GM06990 (cell line): ENCODE measurements around the gene F2R.
A peak's percentile ranks its signal among the peaks of the same experiment; 100 is the strongest.

ENCODE experiments used
- DNase-seq: peaks from one replicate; pipeline ENCODE4 v3.0.0-alpha.2; 2011; ENCODE audit not compliant: insufficient read length; ENCODE audit errors: extremely low read depth
- H3K27me3 ChIP-seq: replicated peaks from 2 replicates; pipeline ENCODE4 v1.6.0; 2011; ENCODE audit warnings: low read length; ENCODE audit not compliant: control insufficient read depth, insufficient read depth
- H3K36me3 ChIP-seq: 2 replicates; pipeline ENCODE4 v1.5.1; 2011; ENCODE audit warnings: low read length; ENCODE audit not compliant: control insufficient read depth, insufficient read depth
- H3K4me3 ChIP-seq: replicated peaks from 2 replicates; pipeline ENCODE4 v1.5.1; 2011; ENCODE audit warnings: low read depth, mild to moderate bottlenecking, control low read depth, low read length
- TF ChIP-seq, protein P1 (sequence below): IDR thresholded peaks from 2 replicates; pipeline ENCODE4 v1.5.1; 2011; ENCODE audit warnings: low read length, control low read depth, mild to moderate bottlenecking, inconsistent platforms; ENCODE audit not compliant: insufficient read depth, poor library complexity, severe bottlenecking

Gene F2R

DNA sequence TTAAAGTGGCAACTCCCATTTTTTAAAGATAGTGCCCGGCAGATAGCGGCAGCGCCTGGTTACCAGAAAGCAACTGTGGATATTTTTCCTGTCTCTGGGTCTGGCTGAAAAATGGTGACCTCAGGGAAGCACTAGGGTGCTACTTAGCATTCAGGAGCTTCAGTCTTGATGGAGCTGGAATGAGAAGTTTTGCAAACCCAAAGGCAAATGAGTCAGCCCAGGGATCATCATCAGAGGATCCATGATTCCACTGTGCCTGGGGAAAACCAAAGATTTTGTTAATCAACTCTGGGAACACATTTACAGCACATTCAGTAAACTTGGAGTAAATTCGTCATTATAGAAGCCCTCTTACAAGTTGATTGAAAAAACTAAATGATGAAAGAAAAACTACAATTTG is 26.7 kb downstream of the F2R start:
- DNase-seq, result no peak
- Histone ChIP-seq H3K36me3 (no peaks in the 10 kb centered on the region), H3K27me3 (no peaks in the 10 kb centered on the region), H3K4me3 (no peak overlapping the region)
- TF ChIP-seq, protein P1, sequence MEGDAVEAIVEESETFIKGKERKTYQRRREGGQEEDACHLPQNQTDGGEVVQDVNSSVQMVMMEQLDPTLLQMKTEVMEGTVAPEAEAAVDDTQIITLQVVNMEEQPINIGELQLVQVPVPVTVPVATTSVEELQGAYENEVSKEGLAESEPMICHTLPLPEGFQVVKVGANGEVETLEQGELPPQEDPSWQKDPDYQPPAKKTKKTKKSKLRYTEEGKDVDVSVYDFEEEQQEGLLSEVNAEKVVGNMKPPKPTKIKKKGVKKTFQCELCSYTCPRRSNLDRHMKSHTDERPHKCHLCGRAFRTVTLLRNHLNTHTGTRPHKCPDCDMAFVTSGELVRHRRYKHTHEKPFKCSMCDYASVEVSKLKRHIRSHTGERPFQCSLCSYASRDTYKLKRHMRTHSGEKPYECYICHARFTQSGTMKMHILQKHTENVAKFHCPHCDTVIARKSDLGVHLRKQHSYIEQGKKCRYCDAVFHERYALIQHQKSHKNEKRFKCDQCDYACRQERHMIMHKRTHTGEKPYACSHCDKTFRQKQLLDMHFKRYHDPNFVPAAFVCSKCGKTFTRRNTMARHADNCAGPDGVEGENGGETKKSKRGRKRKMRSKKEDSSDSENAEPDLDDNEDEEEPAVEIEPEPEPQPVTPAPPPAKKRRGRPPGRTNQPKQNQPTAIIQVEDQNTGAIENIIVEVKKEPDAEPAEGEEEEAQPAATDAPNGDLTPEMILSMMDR, result no peak

DNA sequence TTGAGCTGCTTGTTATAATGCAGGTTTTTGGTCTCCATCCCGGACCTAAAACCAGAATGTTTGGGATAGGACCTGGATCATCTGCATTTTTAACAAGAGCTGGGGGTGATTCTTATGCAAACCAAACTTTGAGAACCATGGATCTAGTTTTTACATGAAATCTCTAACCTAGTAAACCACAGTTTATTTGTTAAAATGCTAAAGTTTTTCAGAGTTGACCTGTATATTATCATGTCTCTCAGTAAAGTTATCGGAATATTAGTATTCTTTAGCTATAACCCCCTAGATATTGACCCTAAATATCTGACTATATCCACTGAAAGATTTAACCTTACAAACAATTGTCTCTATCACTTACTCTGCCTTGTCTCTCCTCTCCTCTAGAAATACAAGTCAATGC is 28.7 kb downstream of the F2R start:
- TF ChIP-seq, protein P1, result no peak
- Histone ChIP-seq H3K4me3 (no peak overlapping the region), H3K27me3 (no peaks in the 10 kb centered on the region), H3K36me3 (no peaks in the 10 kb centered on the region)
- no peak for DNase-seq

GRCh38 chr5:76745670-76746069 is 29.7 kb downstream of the F2R start:
- no peaks in the 10 kb centered on the region for H3K36me3 ChIP-seq
- TF ChIP-seq, protein P1, result no peak
- no peak overlapping the region for H3K4me3 ChIP-seq
- no peak for DNase-seq
- H3K27me3 ChIP-seq, result no peaks in the 10 kb centered on the region

GRCh38 chr5:76746677-76747076 is 30.8 kb downstream of the F2R start:
- DNase-seq, result no peak
- Histone ChIP-seq H3K36me3 (no peaks in the 10 kb centered on the region), H3K4me3 (no peak overlapping the region), H3K27me3 (no peaks in the 10 kb centered on the region; the same call in 1 of the 2 replicates)
- TF ChIP-seq, protein P1, result peak; percentile 11

DNA sequence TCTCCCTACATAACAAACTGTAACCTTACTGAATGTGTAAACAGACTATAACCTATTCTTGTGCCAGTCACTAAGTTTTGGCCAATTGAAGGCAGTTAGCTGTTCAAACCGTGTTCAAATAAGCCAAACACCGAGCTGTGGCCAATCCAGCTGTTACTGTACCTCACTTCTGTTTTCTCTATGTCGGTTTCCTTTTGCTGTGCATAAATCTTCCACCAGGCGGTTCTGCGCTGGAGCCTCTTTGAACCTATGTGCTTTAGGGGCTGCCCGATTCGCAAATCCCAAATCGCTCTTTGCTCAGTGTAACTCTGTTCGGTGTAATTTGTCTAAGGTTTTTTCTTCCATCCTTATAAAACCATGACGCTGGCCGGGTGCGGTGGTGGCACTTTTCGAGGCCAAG is 31.8 kb downstream of the F2R start:
- H3K4me3 ChIP-seq, result no peak overlapping the region
- TF ChIP-seq, protein P1, result no peak

DNA sequence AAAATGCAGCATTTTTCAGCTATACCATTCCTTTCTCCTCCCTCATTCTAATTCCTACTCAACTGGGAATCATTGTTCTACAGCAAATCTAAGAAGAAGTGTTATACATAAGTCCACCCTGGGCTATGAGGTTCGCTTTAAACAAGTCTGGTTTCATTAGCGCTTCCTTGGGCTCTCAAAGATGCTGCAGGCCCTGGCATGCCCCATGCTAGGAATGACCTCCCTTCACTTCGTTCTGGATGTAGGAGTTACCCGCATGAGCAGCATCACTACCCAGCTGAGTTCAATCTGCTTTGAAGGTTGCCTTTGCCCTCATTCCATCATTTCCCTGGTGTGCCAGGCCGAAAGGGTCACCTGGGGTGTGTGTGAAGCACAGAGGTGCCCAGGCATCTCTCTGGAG is 35.4 kb downstream of the F2R start:
- no peak for DNase-seq
- H3K4me3 ChIP-seq, result no peak overlapping the region
- no peaks in the 10 kb centered on the region for H3K36me3 ChIP-seq
- TF ChIP-seq, protein P1, result no peak
- H3K27me3 ChIP-seq, result no peaks in the 10 kb centered on the region; the same call in 1 of the 2 replicates

More for the DNA sequence above, 31.8 kb downstream of the F2R start:
- no peak for DNase-seq
- no peaks in the 10 kb centered on the region for H3K36me3 ChIP-seq
- H3K27me3 ChIP-seq, result no peaks in the 10 kb centered on the region; the same call in 1 of the 2 replicates
